Measurements from ENCODE around the gene JAG1.
"Not testable (repeated sequence)": the region's sequence is repeated elsewhere in the genome, so short reads cannot be mapped to it uniquely, and the experiment has no call there.

The JAG1 gene

DNA sequence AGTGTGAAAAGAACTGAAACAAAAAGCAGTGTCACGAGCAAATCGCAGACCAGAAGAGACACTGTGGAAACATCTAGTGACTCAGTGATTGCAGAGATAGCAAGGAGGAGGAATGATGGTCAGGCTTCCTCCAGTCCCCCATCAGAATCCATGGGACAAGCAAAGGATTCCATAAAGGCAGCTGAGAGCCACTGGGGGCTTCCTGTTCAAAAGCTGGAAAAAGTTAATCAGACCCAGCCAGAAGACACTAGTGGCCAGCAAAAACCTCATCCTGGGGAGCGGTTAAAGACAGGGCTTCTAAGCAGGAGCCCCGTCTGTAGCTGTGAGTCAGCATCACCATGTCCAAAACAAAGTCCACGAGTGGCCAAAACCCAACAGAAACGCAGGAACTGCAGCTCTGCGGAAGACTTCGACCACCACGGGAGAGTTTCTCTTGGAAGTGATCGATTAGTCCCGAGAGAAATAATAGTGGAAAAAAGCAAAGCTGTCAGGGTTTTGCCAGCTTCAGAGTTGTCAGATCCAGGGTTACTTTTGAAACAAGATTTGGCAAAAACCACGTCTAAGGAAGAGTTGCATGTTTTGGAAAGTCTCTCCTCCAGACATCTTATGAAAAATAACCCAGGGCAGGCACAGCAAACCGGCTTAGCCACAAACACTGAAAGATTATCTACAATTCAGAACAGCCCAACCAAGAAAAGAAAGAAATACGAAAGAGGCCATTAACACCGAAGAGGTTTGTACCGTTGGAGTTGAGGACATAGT, 51.0 kb downstream of the JAG1 start:
- TF ChIP-seq, protein P1, sequence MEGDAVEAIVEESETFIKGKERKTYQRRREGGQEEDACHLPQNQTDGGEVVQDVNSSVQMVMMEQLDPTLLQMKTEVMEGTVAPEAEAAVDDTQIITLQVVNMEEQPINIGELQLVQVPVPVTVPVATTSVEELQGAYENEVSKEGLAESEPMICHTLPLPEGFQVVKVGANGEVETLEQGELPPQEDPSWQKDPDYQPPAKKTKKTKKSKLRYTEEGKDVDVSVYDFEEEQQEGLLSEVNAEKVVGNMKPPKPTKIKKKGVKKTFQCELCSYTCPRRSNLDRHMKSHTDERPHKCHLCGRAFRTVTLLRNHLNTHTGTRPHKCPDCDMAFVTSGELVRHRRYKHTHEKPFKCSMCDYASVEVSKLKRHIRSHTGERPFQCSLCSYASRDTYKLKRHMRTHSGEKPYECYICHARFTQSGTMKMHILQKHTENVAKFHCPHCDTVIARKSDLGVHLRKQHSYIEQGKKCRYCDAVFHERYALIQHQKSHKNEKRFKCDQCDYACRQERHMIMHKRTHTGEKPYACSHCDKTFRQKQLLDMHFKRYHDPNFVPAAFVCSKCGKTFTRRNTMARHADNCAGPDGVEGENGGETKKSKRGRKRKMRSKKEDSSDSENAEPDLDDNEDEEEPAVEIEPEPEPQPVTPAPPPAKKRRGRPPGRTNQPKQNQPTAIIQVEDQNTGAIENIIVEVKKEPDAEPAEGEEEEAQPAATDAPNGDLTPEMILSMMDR (IDR thresholded peaks at IDR 0.05): no peak
- H3K27me3 ChIP-seq: no peaks in the 10 kb centered on the region
- intact Hi-C loops (cut with DNase I; ENCODE audit: low total_unique reads): no loop called here
- no peaks in the 10 kb centered on the region for H3K36me3 ChIP-seq
- peak; percentile 73 to 84 for DNase-seq
- peak overlapping the region; percentile 36 to 39 for H3K4me3 ChIP-seq
- H3K4me1 ChIP-seq: peaks cover 0 to 67% (median 14%) of the 10 kb centered on the region in 4 donors
- peak overlapping the region; percentile 75 to 83 for H3K27ac ChIP-seq
- no peaks in the 10 kb centered on the region for H3K9me3 ChIP-seq

DNA sequence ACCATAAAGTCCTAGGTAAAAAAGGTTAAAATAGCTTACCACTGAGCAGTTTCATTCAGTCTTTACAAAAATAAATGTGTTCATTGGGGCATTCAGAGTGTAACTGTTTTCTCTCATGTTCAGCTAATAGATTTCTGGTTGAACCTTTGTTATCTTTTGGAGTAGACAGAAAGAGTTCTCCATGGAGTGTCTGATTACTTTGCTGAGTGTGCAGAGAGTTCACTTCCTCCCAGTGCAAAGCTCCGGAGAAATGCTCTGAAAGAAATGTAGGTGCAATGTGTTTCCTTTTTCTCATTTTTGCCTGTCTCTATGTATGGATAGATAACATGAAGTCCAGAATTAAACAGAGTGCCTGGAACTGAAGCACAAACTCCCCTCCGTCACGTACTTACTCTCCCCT, 52.6 kb downstream of the JAG1 start:
- H3K36me3 ChIP-seq: no peaks in the 10 kb centered on the region
- no peak for DNase-seq
- H3K4me1 ChIP-seq: peaks cover 0 to 52% (median 14%) of the 10 kb centered on the region in 4 donors
- no peaks in the 10 kb centered on the region for H3K9me3 ChIP-seq
- TF ChIP-seq, protein P1 (IDR thresholded peaks at IDR 0.05): no peak
- H3K27ac ChIP-seq: peak overlapping the region; percentile 17 to 25
- no peaks in the 10 kb centered on the region for H3K27me3 ChIP-seq
- intact Hi-C loops (cut with DNase I; ENCODE audit: low total_unique reads): no loop called here
- no peak overlapping the region for H3K4me3 ChIP-seq

DNA sequence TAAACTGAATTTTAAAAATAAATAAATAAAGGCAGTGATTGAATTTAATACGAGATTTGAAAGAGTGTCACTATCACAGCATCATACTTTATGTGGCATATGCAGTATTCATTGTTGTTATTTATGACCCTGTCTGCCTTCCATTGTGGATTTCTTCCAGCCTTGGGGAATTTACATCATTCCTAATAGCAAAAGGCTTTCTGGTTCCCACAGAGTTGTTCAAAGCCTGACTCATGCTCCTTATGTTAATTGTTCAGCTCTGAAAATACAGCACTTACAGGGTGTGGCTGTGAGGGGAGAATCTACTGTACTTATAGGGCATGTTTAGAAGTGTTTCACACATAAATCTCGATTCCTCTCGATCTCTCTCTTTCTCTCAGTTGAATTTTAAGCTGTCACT, 54.4 kb downstream of the JAG1 start:
- H3K4me1 ChIP-seq: peaks cover 0 to 36% (median 12%) of the 10 kb centered on the region in 4 donors
- no peaks in the 10 kb centered on the region for H3K9me3 ChIP-seq
- no peaks in the 10 kb centered on the region for H3K27me3 ChIP-seq
- H3K27ac ChIP-seq: peak overlapping the region; percentile 39 to 52
- intact Hi-C loops (cut with DNase I; ENCODE audit: low total_unique reads): no loop called here
- DNase-seq: no peak
- TF ChIP-seq, protein P1 (IDR thresholded peaks at IDR 0.05): no peak
- H3K36me3 ChIP-seq: no peaks in the 10 kb centered on the region
- no peak overlapping the region for H3K4me3 ChIP-seq

DNA sequence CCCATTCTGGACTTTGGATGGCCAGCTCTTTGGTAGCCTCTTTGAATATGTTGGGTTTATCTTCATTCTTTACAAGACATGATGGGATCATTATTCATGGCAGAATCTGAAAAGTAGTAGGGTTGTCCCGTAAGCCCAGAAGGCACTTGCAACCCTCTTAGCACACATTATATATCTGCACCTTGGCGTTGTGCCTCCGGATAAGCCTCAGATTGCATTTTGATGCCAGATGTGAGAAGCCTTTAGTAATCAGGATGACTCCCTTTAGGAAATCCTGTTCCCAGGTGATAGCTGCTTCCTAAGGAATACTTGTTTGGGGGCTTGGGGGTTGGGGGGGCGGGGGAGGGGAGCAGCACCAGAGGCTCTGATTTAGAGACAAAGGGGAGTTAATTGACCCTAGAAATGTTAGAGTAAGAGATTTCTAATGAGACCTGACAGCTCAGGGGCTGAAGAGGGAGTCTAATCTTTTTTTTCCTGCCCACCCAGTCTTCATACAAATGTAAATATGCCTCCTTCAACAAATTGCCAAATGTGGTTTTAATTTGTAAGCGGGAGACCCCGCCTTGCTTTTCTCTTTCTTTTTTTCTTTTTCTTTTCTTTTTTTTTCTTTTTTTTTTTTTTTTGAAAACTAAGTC, 55.1 kb downstream of the JAG1 start:
- DNase-seq: no peak
- Histone ChIP-seq H3K4me1 (peaks cover 0 to 29% (median 9%) of the 10 kb centered on the region in 4 donors), H3K27ac (peak overlapping the region; percentile 14 to 52), H3K27me3 (no peaks in the 10 kb centered on the region), H3K4me3 (no peak overlapping the region), H3K36me3 (no peaks in the 10 kb centered on the region), H3K9me3 (no peaks in the 10 kb centered on the region)
- TF ChIP-seq, protein P1 (IDR thresholded peaks at IDR 0.05): no peak
- intact Hi-C loops (cut with DNase I; ENCODE audit: low total_unique reads): no loop called here

DNA sequence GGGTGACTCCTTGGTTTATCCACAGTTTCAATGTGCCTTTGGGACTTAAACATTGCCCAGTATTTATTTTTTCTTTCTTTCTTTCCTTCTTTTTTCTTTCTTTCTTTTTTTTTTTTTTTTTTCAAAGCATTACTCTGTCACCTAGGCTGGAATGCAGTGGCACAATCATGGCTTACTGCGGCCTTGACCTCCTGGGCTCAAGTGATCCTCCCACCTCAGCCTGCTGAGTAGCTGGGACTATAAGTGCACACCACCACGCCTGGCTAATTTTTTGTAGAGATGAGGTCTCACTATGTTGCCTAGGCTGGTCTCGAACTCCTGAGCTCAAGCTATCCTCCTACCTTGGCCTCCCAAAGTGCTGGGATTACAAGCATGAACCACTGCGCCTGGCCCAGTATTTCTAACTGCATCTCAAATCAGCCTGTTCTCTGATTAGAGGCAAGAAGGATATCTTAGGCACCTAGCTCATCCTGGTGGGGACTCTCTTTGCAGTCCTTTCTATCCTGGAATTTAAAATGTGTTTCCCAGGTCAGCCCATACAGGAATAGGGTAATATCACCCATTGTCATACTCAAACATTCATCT, 56.2 kb downstream of the JAG1 start:
- H3K27me3 ChIP-seq; H3K4me3 ChIP-seq; intact Hi-C loops (cut with DNase I; ENCODE audit: low total_unique reads); H3K9me3 ChIP-seq; DNase-seq; H3K36me3 ChIP-seq: not testable (repeated sequence)
- Histone ChIP-seq H3K4me1 (peaks cover 0 to 24% (median 3%) of the 10 kb centered on the region in 4 donors), H3K27ac (peak overlapping the region in 1 of 2 donors; percentile 14)

DNA sequence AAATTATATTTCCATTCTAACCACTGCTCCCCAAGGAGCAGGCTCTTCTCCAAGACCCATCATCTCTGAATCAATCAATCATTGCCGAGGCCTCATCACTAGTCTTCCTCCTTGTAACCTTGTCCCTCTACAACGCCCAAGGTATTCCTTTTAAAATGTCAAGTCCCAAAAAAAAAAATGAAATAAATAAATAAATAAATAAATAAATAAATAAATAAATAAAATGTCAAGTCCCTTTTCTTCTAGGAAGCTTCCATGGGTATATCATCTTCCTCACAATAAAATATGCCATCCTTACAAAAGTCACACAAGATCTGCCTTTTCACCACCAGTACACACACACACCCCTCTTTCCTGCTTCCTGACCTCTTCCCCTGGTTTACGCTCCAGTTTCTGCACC, 57.6 kb downstream of the JAG1 start:
- H3K4me1 ChIP-seq: peaks cover 0 to 19% (median 2%) of the 10 kb centered on the region in 4 donors
- no peak overlapping the region for H3K4me3 ChIP-seq
- no peak overlapping the region for H3K27ac ChIP-seq
- H3K36me3 ChIP-seq: no peaks in the 10 kb centered on the region
- intact Hi-C loops (cut with DNase I; ENCODE audit: low total_unique reads): no loop called here
- no peaks in the 10 kb centered on the region for H3K27me3 ChIP-seq
- H3K9me3 ChIP-seq: no peaks in the 10 kb centered on the region
- no peak for DNase-seq
- TF ChIP-seq, protein P1 (IDR thresholded peaks at IDR 0.05): no peak
